K562 (cell line): ENCODE measurements around the gene ITSN1. TPM values are rescaled to one million over a fixed set of nuclear protein-coding genes. Genes with fewer than 3 reads are reported as not detected.

ENCODE experiments used
- CBX3 ChIP-seq, 2 experiments: IDR thresholded peaks; 1 replicate in 1 of 2; 2 replicates in 1 of 2; pipeline ENCODE4 v1.6.1; 2012; ENCODE audit warnings: inconsistent platforms in 2 of 2, low read length in 2 of 2, borderline replicate concordance in 1 of 2, control low read depth in 1 of 2
- ELF4 ChIP-seq: fragments of 450-650 bp; formaldehyde crosslinking; IDR thresholded peaks from 2 replicates; pipeline ENCODE4 v1.4.0; 2022; ENCODE audit warnings: missing genetic modification characterization
- EP400 ChIP-seq: fragments of 450-650 bp; IDR thresholded peaks from 2 replicates; pipeline ENCODE4 v1.6.1; 2017; ENCODE audit warnings: antibody characterized with exemption, mild to moderate bottlenecking, moderate library complexity
- ERF ChIP-seq: fragments of 450-650 bp; formaldehyde crosslinking; IDR thresholded peaks from 2 replicates; pipeline ENCODE4 v1.4.0; 2020; ENCODE audit warnings: mild to moderate bottlenecking, mixed read lengths
- HEY1 ChIP-seq: fragments of 250-450 bp; sonication (Bioruptor Pico); IDR thresholded peaks from 2 replicates; pipeline ENCODE4 v1.5.0; 2020; ENCODE audit warnings: mild to moderate bottlenecking, moderate library complexity, borderline replicate concordance
- HOXB6 ChIP-seq: fragments of 250-450 bp; sonication (Bioruptor Pico); IDR thresholded peaks from 2 replicates; pipeline ENCODE4 v1.5.1; 2022; ENCODE audit warnings: mild to moderate bottlenecking, borderline replicate concordance
- KDM2B ChIP-seq: fragments of 250-450 bp; sonication (Bioruptor Pico); IDR thresholded peaks from 2 replicates; pipeline ENCODE4 v1.8.0; 2021; ENCODE audit warnings: mild to moderate bottlenecking, moderate library complexity
- KHSRP ChIP-seq: fragments of 450-650 bp; IDR thresholded peaks from 2 replicates; pipeline ENCODE4 v1.6.1; 2017
- MAFG ChIP-seq: fragments of 450-650 bp; conservative IDR thresholded peaks from 2 replicates; pipeline ENCODE4 v1.6.1; 2016; ENCODE audit warnings: missing genetic modification characterization, missing compliant biosample characterization
- MAZ ChIP-seq, 2 experiments: fragments of 450-650 bp in 1 of 2; sonication (generic) in 1 of 2; formaldehyde crosslinking; IDR thresholded peaks in 1 of 2; conservative IDR thresholded peaks in 1 of 2; 2 replicates each; pipeline versions ENCODE4 v1.4.0 to v1.5.0; 2020; ENCODE audit warnings: mild to moderate bottlenecking in 1 of 2, missing genetic modification reagents in 1 of 2
- MNT ChIP-seq, 2 experiments: fragments of 450-650 bp; conservative IDR thresholded peaks; 2 replicates each; pipeline ENCODE4 v1.6.1; 2017; ENCODE audit warnings: mild to moderate bottlenecking in 2 of 2, moderate library complexity in 2 of 2
- NFATC3 ChIP-seq: fragments of 450-650 bp; IDR thresholded peaks from 2 replicates; pipeline ENCODE4 v1.6.1; 2017; ENCODE audit warnings: mild to moderate bottlenecking
- NUFIP1 ChIP-seq: fragments of 450-650 bp; IDR thresholded peaks from 2 replicates; pipeline ENCODE4 v1.6.1; 2018; ENCODE audit not compliant: partially characterized antibody
- PYGO2 ChIP-seq: fragments of 450-650 bp; IDR thresholded peaks from 2 replicates; pipeline ENCODE4 v1.6.1; 2016; ENCODE audit warnings: mild to moderate bottlenecking, missing genetic modification characterization, moderate library complexity, missing compliant biosample characterization
- RCOR1 ChIP-seq, 2 experiments: IDR thresholded peaks; 2 replicates each; pipeline ENCODE4 v1.6.1; 2012; ENCODE audit warnings: low read depth in 2 of 2, low read length in 2 of 2, borderline replicate concordance in 1 of 2, improper control_type of control experiment in 1 of 2
- RHOXF2B ChIP-seq: fragments of 250-450 bp; sonication (Bioruptor Pico); conservative IDR thresholded peaks from 2 replicates; pipeline ENCODE4 v1.5.1; 2021
- SRSF1 ChIP-seq: fragments of 200-400 bp; formaldehyde crosslinking; IDR thresholded peaks from 2 replicates; pipeline ENCODE4 v1.6.1; 2017; ENCODE audit warnings: mild to moderate bottlenecking, low read depth, low read length, moderate library complexity
- THRAP3 ChIP-seq: fragments of 450-650 bp; IDR thresholded peaks from 2 replicates; pipeline ENCODE4 v1.6.1; 2016; ENCODE audit warnings: mild to moderate bottlenecking, inconsistent platforms, borderline replicate concordance
- USF2 ChIP-seq: sonication (generic); formaldehyde crosslinking; IDR thresholded peaks from 2 replicates; pipeline ENCODE4 v1.5.0; 2020; ENCODE audit warnings: missing genetic modification reagents
- XRCC4 ChIP-seq: IDR thresholded peaks from one replicate; pipeline ENCODE4 v1.6.1; 2011; ENCODE audit not compliant: insufficient read depth, insufficient read length; ENCODE audit errors: extremely low read depth
- ZBED1 ChIP-seq: IDR thresholded peaks from 2 replicates; pipeline ENCODE4 v1.6.1; 2014
- ZBTB17 ChIP-seq: fragments of 450-650 bp; formaldehyde crosslinking; IDR thresholded peaks from 2 replicates; pipeline ENCODE4 v1.4.0; 2020; ENCODE audit warnings: mild to moderate bottlenecking
- ZFP30 ChIP-seq: fragments of 250-450 bp; sonication (Bioruptor Pico); IDR thresholded peaks from 2 replicates; pipeline ENCODE4 v1.8.0; 2022; ENCODE audit warnings: moderate library complexity, mild to moderate bottlenecking, inconsistent platforms, borderline replicate concordance
- ZFP91 ChIP-seq: sonication (generic); formaldehyde crosslinking; IDR thresholded peaks from 2 replicates; pipeline ENCODE4 v1.8.0; 2022; ENCODE audit warnings: mild to moderate bottlenecking, missing genetic modification reagents
- ZFX ChIP-seq: sonication (generic); formaldehyde crosslinking; IDR thresholded peaks from 2 replicates; pipeline ENCODE4 v1.8.0; 2022; ENCODE audit warnings: mild to moderate bottlenecking, missing genetic modification reagents, moderate library complexity
- polyA plus RNA-seq, 8 experiments: library from polyadenylated mRNA; depleted of rRNA in 4 of 8; stranded (reverse) in 5 of 8; unstranded in 3 of 8; fragments of >200 nt; fragmentation: Nextera tagmentation in 2 of 8; fragmentation: Illumina TruSeq in 1 of 8; extraction: Ambion mirVana in 2 of 8; extraction: Trizol in 1 of 8; gene quantifications; 2 replicates each; pipeline versions ENCODE4 v1.2.1 to v1.2.3, GENCODE V29; 2011 to 2014; ENCODE audit warnings: inconsistent platforms in 1 of 8, missing spikeins in 1 of 8
- total RNA-seq, 7 experiments: library from RNA; depleted of rRNA in 6 of 7; stranded (reverse); fragments of >200 nt in 6 of 7; fragmentation: Illumina TruSeq in 2 of 7; extraction: Trizol in 2 of 7; gene quantifications; 2 replicates each; pipeline versions ENCODE4 v1.2.1 to v1.2.3, GENCODE V29; 2011 to 2021; ENCODE audit warnings: low replicate concordance in 1 of 7

ITSN1 gene
- total and polyA plus RNA-seq, 9 of the 15 experiments (the other 6 are each of a cell fraction or from before 2014, with no cell fraction given), result 1.1 to 12.6 (median 4.8) TPM

- TF ChIP-seq XRCC4 (no peak), CBX3 (IDR thresholded peaks at IDR 0.05; ENCODE audit: borderline replicate concordance in 1 of 2, low read length in 2 of 2) (peak in 1 of 2 experiments; percentile 52; a peak in 1 of 3 replicates), NFATC3 (no peak), HOXB6 (CRISPR knock-in tag) (no peak), ZFX (CRISPR knock-in tag) (no peak), RHOXF2B (CRISPR knock-in tag) (no peak), ELF4 (CRISPR knock-in tag) (no peak), ZFP91 (CRISPR knock-in tag) (no peak), MNT (conservative IDR thresholded peaks at IDR 0.05) (peak in 1 of 2 experiments; percentile 68; a peak in 3 of 4 replicates), MAFG (tag) (peak; percentile 62; the same call in 1 of the 2 replicates), THRAP3 (no peak), RCOR1 (IDR thresholded peaks at IDR 0.05; ENCODE audit: borderline replicate concordance in 1 of 2, low read depth in 2 of 2, low read length in 2 of 2) (peak in 1 of 2 experiments; percentile 64; a peak in 2 of 4 replicates), SRSF1 (no peak), PYGO2 (tag) (no peak), ZBTB17 (CRISPR knock-in tag) (no peak; the same call in 1 of the 2 replicates), HEY1 (CRISPR knock-in tag) (no peak), ERF (CRISPR knock-in tag) (no peak), KDM2B (CRISPR knock-in tag) (no peak), KHSRP (no peak), MAZ (CRISPR knock-in tag; conservative IDR thresholded peaks at IDR 0.05 in 1 of 2, IDR thresholded peaks at IDR 0.05 in 1 of 2) (no peak), NUFIP1 (no peak), EP400 (peak; percentile 73), ZBED1 (no peak), USF2 (CRISPR knock-in tag) (0 out of 2 replicates have a peak, but pooled peaks have one; percentile 12), ZFP30 (CRISPR knock-in tag) (no peak)
Observed at GRCh38 chr21:33751120-33751519, 108.8 kb downstream of the ITSN1 start (continued).
